ENCODE measurements around the gene DAP3.
A peak's percentile ranks its signal among the peaks of the same experiment; 100 is the strongest.

DAP3 gene

DNA sequence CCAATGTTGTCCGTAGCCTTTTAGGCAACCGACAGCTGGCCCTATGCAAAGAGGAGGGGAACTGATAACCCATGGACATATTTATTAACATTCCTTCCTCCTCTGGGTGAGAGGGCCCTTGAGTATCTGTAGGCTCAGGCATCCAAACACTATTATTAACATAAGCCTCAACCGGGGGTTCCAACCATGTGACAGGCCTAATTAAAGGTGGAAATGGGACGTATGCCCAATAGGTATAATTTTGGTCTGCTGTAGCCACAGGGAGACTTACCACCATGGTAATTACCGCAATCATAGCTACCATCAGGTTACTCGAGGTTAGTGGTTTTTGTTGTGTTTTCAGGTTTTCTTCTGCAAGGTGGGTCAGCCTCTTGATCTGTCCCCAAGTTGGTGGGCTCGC, 5.3 kb downstream of the DAP3 start:
- no peak overlapping the region for H3K4me3 ChIP-seq (ENCODE audit: low read depth, low read length)
- ChIA-PET CTCF (no interaction called here), POLR2A (interaction anchor here (0.5 kb wide), 1 partner anchor 436 kb away, joined by 4 read pairs; no protein-coding TSS in a partner anchor)
- peaks cover 0 to 34% of the 10 kb centered on the region in 2 experiments; a peak in 1 of 3 replicates for H3K36me3 ChIP-seq (ENCODE audit: control insufficient read depth in 2 of 2, insufficient read depth in 1 of 2, low read length in 2 of 2)
- no peak overlapping the region for H3K27ac ChIP-seq (ENCODE audit: extremely low read depth, low read depth, low read length)
- H3K4me1 ChIP-seq (ENCODE audit: control insufficient read depth, insufficient read depth, low read length): no peaks in the 10 kb centered on the region
- no peak for TF ChIP-seq ZNF830 (tag by site-specific recombination; IDR thresholded peaks at IDR 0.05; ENCODE audit: low read depth)
- peak; percentile 92 for TF ChIP-seq SP7 (tag by site-specific recombination; IDR thresholded peaks at IDR 0.05)
- no peaks in the 10 kb centered on the region for H3K9me3 ChIP-seq (ENCODE audit: control insufficient read depth, insufficient read depth, low read depth, low read length)

DNA sequence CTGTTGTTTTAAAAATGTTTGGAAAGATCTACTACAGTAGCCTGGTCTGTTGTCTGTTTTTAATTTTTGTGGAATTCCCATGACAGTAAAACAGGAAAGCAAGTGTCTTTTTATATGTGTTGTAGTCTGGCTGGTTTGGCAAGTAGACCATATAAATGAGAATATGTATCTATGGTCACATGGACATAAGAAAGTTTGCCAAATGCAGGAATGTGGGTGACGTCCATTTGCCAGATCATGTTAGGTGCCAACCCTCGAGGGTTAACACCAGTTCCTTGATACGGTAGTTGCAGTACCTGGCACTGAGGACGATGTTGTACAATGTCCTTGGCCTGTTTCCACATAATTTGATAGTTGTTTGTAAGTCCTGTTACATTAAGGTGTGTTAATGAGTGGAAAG, 6.2 kb downstream of the DAP3 start:
- H3K36me3 ChIP-seq (ENCODE audit: control insufficient read depth in 2 of 2, insufficient read depth in 1 of 2, low read length in 2 of 2): peaks cover 0 to 34% of the 10 kb centered on the region in 2 experiments; a peak in 1 of 3 replicates
- POLR2A ChIA-PET: interaction anchor here (0.6 kb wide), 1 partner anchor 47 kb away, joined by 3 read pairs; no protein-coding TSS in a partner anchor
- CTCF ChIA-PET: no interaction called here

DNA sequence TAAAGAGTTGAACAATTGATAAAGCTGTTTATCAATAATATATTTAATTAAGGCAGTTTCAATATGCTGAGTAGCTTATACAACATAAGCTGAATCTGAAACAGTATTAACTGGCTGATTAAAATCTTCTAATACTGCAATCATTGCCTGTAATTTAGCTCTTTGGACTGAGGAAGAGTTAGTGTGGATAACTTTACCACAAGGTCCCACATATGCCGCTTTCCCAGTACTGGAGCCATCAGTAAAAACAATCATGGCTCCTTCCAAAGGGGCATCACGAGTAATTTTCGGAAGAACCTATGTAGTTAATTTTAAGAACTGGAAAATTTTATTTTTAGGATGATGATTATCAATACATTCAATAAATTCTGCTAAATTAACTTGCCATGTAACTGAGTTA, 6.7 kb downstream of the DAP3 start:
- Histone ChIP-seq H3K36me3 (ENCODE audit: control insufficient read depth in 2 of 2, insufficient read depth in 1 of 2, low read length in 2 of 2) (peaks cover 0 to 34% of the 10 kb centered on the region in 2 experiments; a peak in 1 of 3 replicates), H3K9me3 (ENCODE audit: control insufficient read depth, insufficient read depth, low read depth, low read length) (no peaks in the 10 kb centered on the region), H3K4me1 (ENCODE audit: control insufficient read depth, insufficient read depth, low read length) (no peaks in the 10 kb centered on the region), H3K27ac (ENCODE audit: extremely low read depth, low read depth, low read length) (no peak overlapping the region), H3K4me3 (ENCODE audit: low read depth, low read length) (no peak overlapping the region)
- CTCF ChIA-PET: no interaction called here
- POLR2A ChIA-PET: no interaction called here
- TF ChIP-seq ZNF175 (tag by site-specific recombination; IDR thresholded peaks at IDR 0.05) (no peak), ZNF48 (tag by site-specific recombination; IDR thresholded peaks at IDR 0.05) (no peak), ZNF658 (tag by site-specific recombination; IDR thresholded peaks at IDR 0.05) (no peak), SCRT2 (tag by site-specific recombination; IDR thresholded peaks at IDR 0.05) (no peak), ZBTB48 (tag by site-specific recombination; IDR thresholded peaks at IDR 0.05) (no peak)
- TF ChIP-seq, protein P1, sequence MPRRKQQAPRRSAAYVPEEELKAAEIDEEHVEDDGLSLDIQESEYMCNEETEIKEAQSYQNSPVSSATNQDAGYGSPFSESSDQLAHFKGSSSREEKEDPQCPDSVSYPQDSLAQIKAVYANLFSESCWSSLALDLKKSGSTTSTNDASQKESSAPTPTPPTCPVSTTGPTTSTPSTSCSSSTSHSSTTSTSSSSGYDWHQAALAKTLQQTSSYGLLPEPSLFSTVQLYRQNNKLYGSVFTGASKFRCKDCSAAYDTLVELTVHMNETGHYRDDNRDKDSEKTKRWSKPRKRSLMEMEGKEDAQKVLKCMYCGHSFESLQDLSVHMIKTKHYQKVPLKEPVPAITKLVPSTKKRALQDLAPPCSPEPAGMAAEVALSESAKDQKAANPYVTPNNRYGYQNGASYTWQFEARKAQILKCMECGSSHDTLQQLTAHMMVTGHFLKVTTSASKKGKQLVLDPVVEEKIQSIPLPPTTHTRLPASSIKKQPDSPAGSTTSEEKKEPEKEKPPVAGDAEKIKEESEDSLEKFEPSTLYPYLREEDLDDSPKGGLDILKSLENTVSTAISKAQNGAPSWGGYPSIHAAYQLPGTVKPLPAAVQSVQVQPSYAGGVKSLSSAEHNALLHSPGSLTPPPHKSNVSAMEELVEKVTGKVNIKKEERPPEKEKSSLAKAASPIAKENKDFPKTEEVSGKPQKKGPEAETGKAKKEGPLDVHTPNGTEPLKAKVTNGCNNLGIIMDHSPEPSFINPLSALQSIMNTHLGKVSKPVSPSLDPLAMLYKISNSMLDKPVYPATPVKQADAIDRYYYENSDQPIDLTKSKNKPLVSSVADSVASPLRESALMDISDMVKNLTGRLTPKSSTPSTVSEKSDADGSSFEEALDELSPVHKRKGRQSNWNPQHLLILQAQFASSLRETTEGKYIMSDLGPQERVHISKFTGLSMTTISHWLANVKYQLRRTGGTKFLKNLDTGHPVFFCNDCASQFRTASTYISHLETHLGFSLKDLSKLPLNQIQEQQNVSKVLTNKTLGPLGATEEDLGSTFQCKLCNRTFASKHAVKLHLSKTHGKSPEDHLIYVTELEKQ (tag by site-specific recombination; IDR thresholded peaks at IDR 0.05; ENCODE audit: borderline replicate concordance): no peak
- TF ChIP-seq, protein P2, sequence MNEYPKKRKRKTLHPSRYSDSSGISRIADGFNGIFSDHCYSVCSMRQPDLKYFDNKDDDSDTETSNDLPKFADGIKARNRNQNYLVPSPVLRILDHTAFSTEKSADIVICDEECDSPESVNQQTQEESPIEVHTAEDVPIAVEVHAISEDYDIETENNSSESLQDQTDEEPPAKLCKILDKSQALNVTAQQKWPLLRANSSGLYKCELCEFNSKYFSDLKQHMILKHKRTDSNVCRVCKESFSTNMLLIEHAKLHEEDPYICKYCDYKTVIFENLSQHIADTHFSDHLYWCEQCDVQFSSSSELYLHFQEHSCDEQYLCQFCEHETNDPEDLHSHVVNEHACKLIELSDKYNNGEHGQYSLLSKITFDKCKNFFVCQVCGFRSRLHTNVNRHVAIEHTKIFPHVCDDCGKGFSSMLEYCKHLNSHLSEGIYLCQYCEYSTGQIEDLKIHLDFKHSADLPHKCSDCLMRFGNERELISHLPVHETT (tag by site-specific recombination; IDR thresholded peaks at IDR 0.05): no peak

More for the DNA sequence above, 6.2 kb downstream of the DAP3 start:
- Histone ChIP-seq H3K4me3 (ENCODE audit: low read depth, low read length) (no peak overlapping the region), H3K27ac (ENCODE audit: extremely low read depth, low read depth, low read length) (no peak overlapping the region), H3K4me1 (ENCODE audit: control insufficient read depth, insufficient read depth, low read length) (no peaks in the 10 kb centered on the region), H3K9me3 (ENCODE audit: control insufficient read depth, insufficient read depth, low read depth, low read length) (no peaks in the 10 kb centered on the region)
- TF ChIP-seq ZBTB7A (tag by site-specific recombination; IDR thresholded peaks at IDR 0.05; ENCODE audit: low read depth) (no peak), ZNF274 (IDR thresholded peaks at IDR 0.05; ENCODE audit: low read length) (no peak), ZNF274 (tag by site-specific recombination; IDR thresholded peaks at IDR 0.05; ENCODE audit: borderline replicate concordance) (no peak), ZNF76 (tag by site-specific recombination; IDR thresholded peaks at IDR 0.05; ENCODE audit: borderline replicate concordance, low read depth) (no peak), ZNF664 (tag by site-specific recombination; IDR thresholded peaks at IDR 0.05) (no peak)

DNA sequence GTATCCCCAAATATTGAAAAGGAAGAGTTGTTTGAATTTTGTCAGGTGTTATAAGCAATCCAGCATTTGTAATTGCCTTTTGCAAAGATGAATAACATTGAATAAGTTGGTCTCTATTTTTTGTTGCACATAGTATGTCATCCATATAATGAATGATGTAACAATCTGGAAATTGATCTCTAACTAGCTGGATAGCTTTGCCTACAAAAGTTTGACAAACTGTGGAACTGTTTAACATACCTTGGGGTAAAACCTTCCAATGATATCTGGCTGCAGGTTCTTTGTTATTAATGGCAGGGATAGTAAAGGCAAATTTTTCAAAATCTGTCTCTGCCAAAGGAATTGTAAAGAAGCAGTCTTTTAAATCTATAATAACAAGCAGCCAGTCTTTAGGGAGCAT, 7.6 kb downstream of the DAP3 start:
- H3K27ac ChIP-seq (ENCODE audit: extremely low read depth, low read depth, low read length): no peak overlapping the region
- H3K9me3 ChIP-seq (ENCODE audit: control insufficient read depth, insufficient read depth, low read depth, low read length): no peaks in the 10 kb centered on the region
- CTCF ChIA-PET: no interaction called here
- POLR2A ChIA-PET: no interaction called here
- H3K36me3 ChIP-seq (ENCODE audit: control insufficient read depth in 2 of 2, insufficient read depth in 1 of 2, low read length in 2 of 2): peaks cover 0 to 27% of the 10 kb centered on the region in 2 experiments; a peak in 1 of 3 replicates
- no peak for TF ChIP-seq GLIS2 (tag by site-specific recombination; IDR thresholded peaks at IDR 0.05)
- H3K4me3 ChIP-seq (ENCODE audit: low read depth, low read length): no peak overlapping the region
- no peaks in the 10 kb centered on the region for H3K4me1 ChIP-seq (ENCODE audit: control insufficient read depth, insufficient read depth, low read length)
